CD4-positive, alpha-beta T cell treated with Interleukin-10 for 1 hour (primary cell): ENCODE measurements around the gene DSP.

Source experiments
- DNase-seq: peaks from one replicate; pipeline ENCODE4 v3.0.0-alpha.2; 2020

The DSP gene

GRCh38 chr6:7541175-7542064, at the start of gene DSP:
Gene DSP, plus strand, starts transcription at chr6:7541671. Its CDS starts 245 bp downstream, at chr6:7541916.
- DNase-seq: no peak

- DNase-seq: no peak
These were observed 47.6 kb upstream of the DSP start for GRCh38 chr6:7493866-7494265.

- no peak for DNase-seq
These were observed 46.8 kb upstream of the DSP start for GRCh38 chr6:7494638-7495037.

- no peak for DNase-seq
These were observed 45.1 kb upstream of the DSP start for GRCh38 chr6:7496266-7496875.

GRCh38 chr6:7500752-7501282, 40.7 kb upstream of the DSP start:
- no peak for DNase-seq

GRCh38 chr6:7502743-7503142, 38.7 kb upstream of the DSP start:
- DNase-seq: no peak

GRCh38 chr6:7504041-7504440, 37.4 kb upstream of the DSP start:
- DNase-seq: no peak

GRCh38 chr6:7505189-7505699, 36.2 kb upstream of the DSP start:
- no peak for DNase-seq

GRCh38 chr6:7507600-7507999, 33.9 kb upstream of the DSP start:
- no peak for DNase-seq

- DNase-seq: no peak
These were observed 29.2 kb upstream of the DSP start for GRCh38 chr6:7512320-7512719.

- DNase-seq: no peak
These were observed 27.9 kb upstream of the DSP start for GRCh38 chr6:7513529-7513928.

GRCh38 chr6:7515363-7515762, 26.1 kb upstream of the DSP start:
- DNase-seq: no peak

- no peak for DNase-seq
These were observed 22.6 kb upstream of the DSP start for GRCh38 chr6:7518877-7519276.

- no peak for DNase-seq
These were observed 18.6 kb upstream of the DSP start for GRCh38 chr6:7522873-7523272.

GRCh38 chr6:7523922-7524321, 17.5 kb upstream of the DSP start:
- DNase-seq: no peak

GRCh38 chr6:7526755-7527154, 14.7 kb upstream of the DSP start:
- DNase-seq: no peak

GRCh38 chr6:7528565-7528964, 12.9 kb upstream of the DSP start:
- DNase-seq: no peak

- DNase-seq: no peak
These were observed 12.3 kb upstream of the DSP start for GRCh38 chr6:7529141-7529540.

- DNase-seq: no peak
These were observed 9.2 kb upstream of the DSP start for GRCh38 chr6:7532232-7532631.

GRCh38 chr6:7532821-7533220, 8.7 kb upstream of the DSP start:
- no peak for DNase-seq

GRCh38 chr6:7534192-7534591, 7.3 kb upstream of the DSP start:
- no peak for DNase-seq

- DNase-seq: no peak
These were observed 6.0 kb upstream of the DSP start for GRCh38 chr6:7535498-7535897.

GRCh38 chr6:7537565-7538174, 3.8 kb upstream of the DSP start:
- no peak for DNase-seq

- DNase-seq: no peak
These were observed 3.0 kb upstream of the DSP start for GRCh38 chr6:7538484-7538883.
